Measurements from ENCODE around the gene ASXL1. TPM values are rescaled to one million over a fixed set of nuclear protein-coding genes. Genes with fewer than 3 reads are reported as not detected.

ASXL1 gene
- polyA plus RNA-seq, 2 of the 4 experiments (the other 2 are of a cell fraction) = 35.7 to 36.0 TPM

DNA sequence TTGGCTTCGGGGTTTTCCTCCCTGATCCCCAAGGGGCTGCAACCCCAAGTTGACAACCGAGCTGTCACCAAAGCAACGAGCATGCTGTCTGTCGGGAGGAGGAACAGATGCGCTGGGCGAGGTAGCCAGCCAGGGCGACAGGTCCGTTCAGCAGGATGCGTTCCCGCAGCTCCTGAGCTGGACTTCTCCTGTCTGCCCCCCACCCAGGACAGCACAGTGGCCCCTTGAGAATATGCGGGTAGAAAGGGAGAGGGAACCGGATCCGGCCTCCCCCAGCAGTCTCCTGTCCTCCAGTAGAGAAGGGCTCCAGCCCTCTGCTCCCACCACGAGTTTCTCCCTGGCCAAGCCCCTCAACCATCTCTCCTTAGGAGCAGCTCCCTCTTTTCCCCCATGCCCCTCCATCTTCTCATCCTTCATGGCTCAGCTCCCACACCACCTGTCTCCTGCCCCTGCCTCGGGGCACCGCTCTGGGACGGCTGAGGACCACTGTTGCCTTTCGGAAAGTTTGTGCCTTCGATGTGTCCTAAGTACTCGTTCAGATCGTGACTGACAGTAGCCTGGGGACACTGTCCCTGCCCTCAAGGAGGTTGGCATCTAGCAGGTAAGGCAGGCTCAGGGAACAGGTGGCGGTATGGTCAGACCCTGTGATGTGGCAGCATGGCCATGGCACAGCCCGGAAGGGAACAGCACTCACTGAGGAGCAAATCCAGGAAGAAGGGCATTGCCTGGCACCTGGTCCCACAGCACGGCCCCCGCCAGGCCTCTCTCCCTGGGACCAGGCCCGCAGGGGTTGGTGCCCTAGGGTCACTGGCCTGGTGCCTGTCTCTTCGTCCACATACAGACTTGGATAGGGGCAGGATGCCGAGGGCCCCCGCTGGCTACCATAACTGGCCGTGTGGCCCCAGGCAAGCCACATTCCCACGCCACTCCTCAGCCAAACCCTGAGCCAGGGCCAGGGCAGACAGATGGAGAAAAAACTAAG, 96.3 kb downstream of the ASXL1 start (continued):
- no peak for TF ChIP-seq JUNB (IDR thresholded peaks at IDR 0.05)
- TF ChIP-seq, protein P1, sequence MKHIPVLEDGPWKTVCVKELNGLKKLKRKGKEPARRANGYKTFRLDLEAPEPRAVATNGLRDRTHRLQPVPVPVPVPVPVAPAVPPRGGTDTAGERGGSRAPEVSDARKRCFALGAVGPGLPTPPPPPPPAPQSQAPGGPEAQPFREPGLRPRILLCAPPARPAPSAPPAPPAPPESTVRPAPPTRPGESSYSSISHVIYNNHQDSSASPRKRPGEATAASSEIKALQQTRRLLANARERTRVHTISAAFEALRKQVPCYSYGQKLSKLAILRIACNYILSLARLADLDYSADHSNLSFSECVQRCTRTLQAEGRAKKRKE (CRISPR knock-in tag; IDR thresholded peaks at IDR 0.05; ENCODE audit: low read depth) = no peak
- no peak for TF ChIP-seq HDAC2 (IDR thresholded peaks at IDR 0.05)
- TF ChIP-seq HEYL (CRISPR knock-in tag; IDR thresholded peaks at IDR 0.05) = no peak
- TF ChIP-seq ZFP36 (IDR thresholded peaks at IDR 0.05; ENCODE audit: borderline replicate concordance, partially characterized antibody) = no peak
- TF ChIP-seq CHD2 (IDR thresholded peaks at IDR 0.05; ENCODE audit: low read length, partially characterized antibody) = no peak
- TF ChIP-seq FOXS1 (CRISPR knock-in tag; IDR thresholded peaks at IDR 0.05) = no peak
- TF ChIP-seq BHLHE40 (IDR thresholded peaks at IDR 0.05; ENCODE audit: low read depth, low read length) = no peak
- TF ChIP-seq MYC (IDR thresholded peaks at IDR 0.05; ENCODE audit: borderline replicate concordance, low read length) = no peak

DNA sequence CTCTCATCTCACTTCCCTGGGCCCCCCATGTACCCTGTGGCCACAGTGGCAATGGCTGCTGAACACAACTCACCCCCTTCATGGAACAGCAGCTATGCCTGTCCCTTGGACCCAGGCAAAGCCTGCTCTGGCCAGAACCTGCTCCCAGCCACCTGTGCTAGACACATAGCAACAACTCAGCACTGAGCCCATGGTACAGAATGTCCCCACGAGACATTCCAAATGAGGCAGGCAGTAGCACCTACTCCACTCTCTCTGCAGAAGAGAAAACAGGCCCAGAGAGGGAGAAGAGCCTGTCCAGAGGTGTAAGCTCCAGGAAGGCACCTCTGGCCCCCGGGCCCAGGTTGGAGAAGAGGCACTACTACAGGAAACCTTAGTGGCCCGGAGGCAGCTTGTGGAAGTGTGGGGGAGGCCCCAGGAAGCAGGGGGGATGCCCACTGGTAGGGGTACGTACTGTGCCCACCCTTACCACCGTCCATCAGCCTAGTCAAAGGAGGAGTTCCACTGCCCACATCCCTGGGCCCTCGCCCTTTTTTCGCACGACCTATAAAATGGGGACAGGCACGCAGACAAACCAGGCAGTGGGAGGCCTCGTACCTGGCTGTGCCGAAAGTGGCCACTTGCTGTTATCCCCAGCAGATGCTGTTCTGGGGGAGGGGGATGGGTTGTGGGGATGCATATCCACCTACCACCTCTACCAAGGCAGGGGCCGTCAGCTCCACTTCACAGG, 97.2 kb downstream of the ASXL1 start:
- ATAC-seq (no peak), FAIRE-seq (no peak), DNase-seq (ENCODE audit: low read depth in 1 of 2, low spot score in 1 of 2) (no peak)
- TF ChIP-seq, protein P2, sequence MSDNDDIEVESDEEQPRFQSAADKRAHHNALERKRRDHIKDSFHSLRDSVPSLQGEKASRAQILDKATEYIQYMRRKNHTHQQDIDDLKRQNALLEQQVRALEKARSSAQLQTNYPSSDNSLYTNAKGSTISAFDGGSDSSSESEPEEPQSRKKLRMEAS (IDR thresholded peaks at IDR 0.05) = no peak
- TF ChIP-seq CBX2 (IDR thresholded peaks at IDR 0.05; ENCODE audit: borderline replicate concordance, low read depth) (no peak), FOSL2 (IDR thresholded peaks at IDR 0.05) (no peak), FOSL2 (CRISPR knock-in tag; IDR thresholded peaks at IDR 0.05) (no peak), NFE2L2 (conservative IDR thresholded peaks at IDR 0.05; ENCODE audit: low read length) (no peak), RNF2 (IDR thresholded peaks at IDR 0.05; ENCODE audit: borderline replicate concordance, low read depth) (no peak), FOSB (CRISPR knock-in tag; IDR thresholded peaks at IDR 0.05) (no peak), CHD4 (IDR thresholded peaks at IDR 0.05; ENCODE audit: borderline replicate concordance) (no peak), JUN (IDR thresholded peaks at IDR 0.05) (no peak), KDM1A (IDR thresholded peaks at IDR 0.05; ENCODE audit: low read depth) (no peak), EHMT2 (IDR thresholded peaks at IDR 0.05; ENCODE audit: low read depth) (no peak), TFCP2L1 (CRISPR knock-in tag; IDR thresholded peaks at IDR 0.05) (no peak), MAFK (IDR thresholded peaks at IDR 0.05; ENCODE audit: partially characterized antibody) (no peak), JUNB (IDR thresholded peaks at IDR 0.05) (no peak), NPAS2 (CRISPR knock-in tag; IDR thresholded peaks at IDR 0.05; ENCODE audit: borderline replicate concordance) (no peak)
- TF ChIP-seq, protein P3, sequence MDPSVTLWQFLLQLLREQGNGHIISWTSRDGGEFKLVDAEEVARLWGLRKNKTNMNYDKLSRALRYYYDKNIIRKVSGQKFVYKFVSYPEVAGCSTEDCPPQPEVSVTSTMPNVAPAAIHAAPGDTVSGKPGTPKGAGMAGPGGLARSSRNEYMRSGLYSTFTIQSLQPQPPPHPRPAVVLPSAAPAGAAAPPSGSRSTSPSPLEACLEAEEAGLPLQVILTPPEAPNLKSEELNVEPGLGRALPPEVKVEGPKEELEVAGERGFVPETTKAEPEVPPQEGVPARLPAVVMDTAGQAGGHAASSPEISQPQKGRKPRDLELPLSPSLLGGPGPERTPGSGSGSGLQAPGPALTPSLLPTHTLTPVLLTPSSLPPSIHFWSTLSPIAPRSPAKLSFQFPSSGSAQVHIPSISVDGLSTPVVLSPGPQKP (IDR thresholded peaks at IDR 0.05; ENCODE audit: low read depth, low read length) = no peak
- TF ChIP-seq, protein P4, sequence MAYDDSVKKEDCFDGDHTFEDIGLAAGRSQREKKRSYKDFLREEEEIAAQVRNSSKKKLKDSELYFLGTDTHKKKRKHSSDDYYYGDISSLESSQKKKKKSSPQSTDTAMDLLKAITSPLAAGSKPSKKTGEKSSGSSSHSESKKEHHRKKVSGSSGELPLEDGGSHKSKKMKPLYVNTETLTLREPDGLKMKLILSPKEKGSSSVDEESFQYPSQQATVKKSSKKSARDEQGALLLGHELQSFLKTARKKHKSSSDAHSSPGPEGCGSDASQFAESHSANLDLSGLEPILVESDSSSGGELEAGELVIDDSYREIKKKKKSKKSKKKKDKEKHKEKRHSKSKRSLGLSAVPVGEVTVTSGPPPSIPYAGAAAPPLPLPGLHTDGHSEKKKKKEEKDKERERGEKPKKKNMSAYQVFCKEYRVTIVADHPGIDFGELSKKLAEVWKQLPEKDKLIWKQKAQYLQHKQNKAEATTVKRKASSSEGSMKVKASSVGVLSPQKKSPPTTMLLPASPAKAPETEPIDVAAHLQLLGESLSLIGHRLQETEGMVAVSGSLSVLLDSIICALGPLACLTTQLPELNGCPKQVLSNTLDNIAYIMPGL (CRISPR knock-in tag; IDR thresholded peaks at IDR 0.05; ENCODE audit: borderline replicate concordance) = no peak
- TF ChIP-seq, protein P5, sequence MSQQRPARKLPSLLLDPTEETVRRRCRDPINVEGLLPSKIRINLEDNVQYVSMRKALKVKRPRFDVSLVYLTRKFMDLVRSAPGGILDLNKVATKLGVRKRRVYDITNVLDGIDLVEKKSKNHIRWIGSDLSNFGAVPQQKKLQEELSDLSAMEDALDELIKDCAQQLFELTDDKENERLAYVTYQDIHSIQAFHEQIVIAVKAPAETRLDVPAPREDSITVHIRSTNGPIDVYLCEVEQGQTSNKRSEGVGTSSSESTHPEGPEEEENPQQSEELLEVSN (IDR thresholded peaks at IDR 0.05; ENCODE audit: borderline replicate concordance, low read depth) = no peak
- peaks cover 17% of the 10 kb centered on the region for H3K4me1 ChIP-seq
- ChIA-PET POLR2A (no interaction called here), CTCF (interaction anchor here (0.7 to 7.2 kb wide), 10 partner anchors 11 to 218 kb away, joined by 3 to 82 read pairs (median 4); partner anchors contain the start of gene C20orf203)
- H3K9me3 ChIP-seq = no peaks in the 10 kb centered on the region
- no peak overlapping the region; a peak in 1 of 6 replicates for H3K27ac ChIP-seq
- no peak overlapping the region for H3K4me3 ChIP-seq
- H3K4me2 ChIP-seq = no peak overlapping the region
- WGBS (ENCODE audit: missing lambda C conversion rate) = 92% methylated on average over 12 of the region's 12 CpGs
